Subcutaneous adipose tissue (tissue), 4 donors: Measurements from ENCODE around the gene LY6G6D. TPM values are rescaled to one million over a fixed set of nuclear protein-coding genes. Genes with fewer than 3 reads are reported as not detected.

Experiments
- total RNA-seq, 4 donors: library from RNA; depleted of rRNA; stranded (reverse); fragments of >200 nt; gene quantifications; one replicate each; pipeline ENCODE4 v1.1.0, GENCODE V29; 2016
- TF ChIP-seq, protein P1 (sequence below): fragments of 450-650 bp; IDR thresholded peaks from one replicate; pipeline ENCODE4 v1.5.1; 2016; ENCODE audit warnings: low read depth, mild to moderate bottlenecking, control low read depth, antibody characterized with exemption, moderate library complexity

The LY6G6D gene
- total RNA-seq, 4 donors from 2014 or later, result not detected

DNA sequence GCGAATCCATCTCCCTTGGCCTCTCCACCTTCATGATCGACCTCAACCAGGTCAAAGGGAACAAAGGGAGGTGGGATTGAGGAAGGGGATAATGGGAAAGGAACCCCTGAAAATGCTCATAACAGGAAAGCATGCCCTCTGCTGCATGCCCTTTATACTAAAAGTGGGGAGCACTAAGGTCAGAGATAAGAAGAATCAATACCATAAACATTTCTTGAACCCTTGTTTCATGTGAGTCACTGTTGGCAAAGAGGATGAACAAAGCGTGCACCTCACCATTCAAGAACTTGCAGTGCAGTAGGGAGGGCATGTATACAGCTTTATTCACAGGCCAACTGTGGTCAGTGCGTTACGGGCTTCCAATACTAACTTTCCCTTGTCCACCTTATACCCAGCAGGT lies 45.6 kb downstream of the LY6G6D start:
- TF ChIP-seq, protein P1, sequence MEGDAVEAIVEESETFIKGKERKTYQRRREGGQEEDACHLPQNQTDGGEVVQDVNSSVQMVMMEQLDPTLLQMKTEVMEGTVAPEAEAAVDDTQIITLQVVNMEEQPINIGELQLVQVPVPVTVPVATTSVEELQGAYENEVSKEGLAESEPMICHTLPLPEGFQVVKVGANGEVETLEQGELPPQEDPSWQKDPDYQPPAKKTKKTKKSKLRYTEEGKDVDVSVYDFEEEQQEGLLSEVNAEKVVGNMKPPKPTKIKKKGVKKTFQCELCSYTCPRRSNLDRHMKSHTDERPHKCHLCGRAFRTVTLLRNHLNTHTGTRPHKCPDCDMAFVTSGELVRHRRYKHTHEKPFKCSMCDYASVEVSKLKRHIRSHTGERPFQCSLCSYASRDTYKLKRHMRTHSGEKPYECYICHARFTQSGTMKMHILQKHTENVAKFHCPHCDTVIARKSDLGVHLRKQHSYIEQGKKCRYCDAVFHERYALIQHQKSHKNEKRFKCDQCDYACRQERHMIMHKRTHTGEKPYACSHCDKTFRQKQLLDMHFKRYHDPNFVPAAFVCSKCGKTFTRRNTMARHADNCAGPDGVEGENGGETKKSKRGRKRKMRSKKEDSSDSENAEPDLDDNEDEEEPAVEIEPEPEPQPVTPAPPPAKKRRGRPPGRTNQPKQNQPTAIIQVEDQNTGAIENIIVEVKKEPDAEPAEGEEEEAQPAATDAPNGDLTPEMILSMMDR, result no peak

DNA sequence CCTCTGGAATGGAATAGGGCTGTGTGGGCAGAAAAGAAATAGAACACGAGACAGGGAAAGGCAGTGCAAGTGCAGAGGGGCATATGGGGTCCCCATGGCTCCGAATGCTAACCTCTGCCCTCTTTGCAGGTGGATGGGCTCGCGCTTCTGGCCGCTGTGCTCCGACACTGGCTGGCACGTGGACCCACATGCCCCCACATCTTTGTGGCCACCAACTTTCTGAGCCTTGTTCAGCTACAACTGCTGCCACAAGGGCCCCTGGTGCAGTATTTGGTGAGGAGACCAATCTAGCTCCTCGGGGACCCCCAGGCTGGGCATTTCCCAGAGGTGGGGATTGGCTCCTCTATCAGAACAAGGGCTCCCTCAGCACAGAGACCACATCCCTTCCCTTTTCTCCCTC lies 46.2 kb downstream of the LY6G6D start:
- TF ChIP-seq, protein P1, result no peak

DNA sequence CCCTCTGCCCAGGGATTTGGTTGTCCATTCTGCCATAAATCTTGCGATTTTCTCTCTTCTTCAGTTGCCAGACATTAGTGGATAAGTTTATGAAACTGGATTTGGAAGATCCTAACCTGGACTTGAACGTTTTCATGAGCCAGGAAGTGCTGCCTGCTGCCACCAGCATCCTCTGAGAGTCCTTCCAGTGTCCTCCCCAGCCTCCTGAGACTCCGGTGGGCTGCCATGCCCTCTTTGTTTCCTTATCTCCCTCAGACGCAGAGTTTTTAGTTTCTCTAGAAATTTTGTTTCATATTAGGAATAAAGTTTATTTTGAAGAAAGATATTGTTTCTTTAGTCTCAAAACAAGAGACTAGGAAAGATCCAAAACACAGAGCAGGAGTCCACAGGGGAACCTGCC lies 47.2 kb downstream of the LY6G6D start, which contains the start of gene SAPCD1:
SAPCD1 (plus strand) TSS at position 301 of the 400 bp plus-strand sequence. CDS start 399 bp downstream, outside the sequence.
- TF ChIP-seq, protein P1, result no peak

DNA sequence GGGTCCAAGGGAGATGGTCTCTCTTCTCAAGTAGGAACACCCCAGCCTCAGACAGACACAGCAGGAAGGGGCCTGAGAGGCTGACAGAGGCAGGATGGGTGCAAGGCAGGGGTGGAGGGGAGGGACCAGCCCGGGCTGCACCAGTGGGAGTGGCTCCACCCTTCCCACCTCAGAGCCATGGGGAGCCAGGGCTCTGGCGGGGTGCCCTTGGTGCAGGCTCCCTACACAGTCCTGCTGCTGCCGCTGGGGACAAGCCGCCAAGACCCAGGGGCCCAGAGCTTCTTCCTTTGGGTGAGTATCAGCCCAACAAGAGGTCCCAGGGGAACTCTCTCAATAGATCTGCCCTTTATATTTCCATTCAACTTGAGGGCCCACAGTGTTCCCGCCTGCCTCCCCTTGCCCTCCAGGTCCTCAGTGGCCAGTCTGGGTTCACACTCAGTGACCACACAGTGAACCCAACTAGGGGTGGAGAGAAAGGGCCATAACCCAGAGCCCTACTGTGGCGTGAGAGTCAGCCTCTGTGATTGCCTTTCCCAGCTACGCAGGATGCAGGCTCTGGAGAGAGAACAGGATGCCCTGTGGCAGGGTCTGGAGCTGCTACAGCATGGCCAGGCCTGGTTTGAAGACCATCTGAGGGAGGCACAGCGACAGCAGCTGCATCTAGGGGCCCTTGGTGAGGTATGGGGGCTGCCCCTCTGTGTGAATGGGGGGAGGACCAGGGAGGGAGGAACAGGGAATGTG lies 47.9 kb downstream of the LY6G6D start:
- TF ChIP-seq, protein P1, result no peak

DNA sequence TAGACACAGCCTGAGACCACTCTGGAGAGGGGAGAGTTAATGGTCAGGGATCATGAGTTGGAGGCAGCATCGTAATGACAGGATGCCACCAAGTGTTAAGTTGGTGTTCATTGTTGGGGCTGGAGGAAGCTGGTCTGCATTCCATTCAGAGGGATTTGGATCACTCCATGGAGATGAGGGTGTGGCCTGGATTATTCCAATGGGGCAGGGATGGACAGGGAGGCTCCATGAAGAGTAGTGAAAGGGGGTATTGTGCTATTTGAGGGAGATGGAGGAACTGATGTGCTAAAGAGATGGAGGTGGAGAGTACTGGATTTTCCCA lies 48.4 kb downstream of the LY6G6D start:
- TF ChIP-seq, protein P1, result no peak

DNA sequence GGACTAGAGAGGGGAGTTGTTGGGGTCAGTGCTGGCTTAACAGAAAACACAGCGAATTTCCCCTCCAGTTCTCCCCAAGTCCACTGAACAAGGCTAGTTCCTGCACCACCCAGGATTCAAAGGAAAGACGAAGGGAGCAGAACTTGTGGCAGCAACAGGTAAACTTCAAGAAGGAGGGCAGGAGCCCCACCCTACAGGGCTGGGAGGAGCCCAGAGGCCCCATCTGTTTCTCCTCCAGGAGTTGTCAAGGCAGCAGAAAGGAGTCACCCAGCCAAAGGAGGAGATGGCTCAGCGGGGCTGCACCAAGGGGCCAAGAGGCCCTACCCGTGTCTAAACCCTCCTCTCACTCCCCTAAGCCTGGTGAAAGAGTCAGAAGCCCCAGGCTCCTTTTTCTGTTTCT lies 49.0 kb downstream of the LY6G6D start:
- TF ChIP-seq, protein P1, result no peak

DNA sequence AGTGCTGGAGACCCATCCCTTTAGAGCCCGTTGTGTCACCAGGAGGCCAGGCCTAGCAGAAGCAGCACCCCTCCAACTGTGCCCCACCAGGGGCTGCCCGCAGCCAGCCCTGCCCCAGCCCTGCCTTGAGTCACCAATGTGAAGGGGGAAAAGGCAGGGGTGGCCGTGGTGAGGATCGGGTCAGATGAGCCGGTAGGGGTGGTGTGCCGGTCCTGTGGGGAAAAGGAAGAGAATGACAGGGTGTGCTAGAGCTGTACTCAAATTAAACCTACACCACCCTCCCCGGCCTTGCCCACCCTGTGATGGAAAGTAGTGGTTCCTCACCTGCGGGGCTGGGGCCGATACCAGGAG lies 50.4 kb downstream of the LY6G6D start:
- TF ChIP-seq, protein P1, result no peak
